Adrenal gland (tissue), 12 donors: ENCODE data around the gene ZNF302. TPM values are rescaled to one million over a fixed set of nuclear protein-coding genes. Genes with fewer than 3 reads are reported as not detected.

ENCODE experiments used
- DNase-seq, 7 donors: peaks; one replicate each; pipeline ENCODE4 v3.0.0-alpha.2; 2019 to 2020
- H3K27ac ChIP-seq, 5 donors: fragments of 200-600 bp; sonication (generic) in 4 of 5; 1 replicate in 3 of 5; 2 replicates in 2 of 5; pipeline versions ENCODE4 v1.5.1 to v1.8.0; 2016 to 2020; ENCODE audit warnings: mild to moderate bottlenecking in 1 of 5
- H3K27me3 ChIP-seq: fragments of 200-600 bp; 2 replicates; pipeline ENCODE4 v1.8.0; 2021
- H3K36me3 ChIP-seq, 2 donors: fragments of 200-600 bp; replicated peaks in 1 of 2; 1 replicate in 1 of 2; 2 replicates in 1 of 2; pipeline versions ENCODE4 v1.5.1 to v1.8.0; 2018 to 2022
- H3K4me1 ChIP-seq, 2 donors: fragments of 200-600 bp; replicated peaks in 1 of 2; 1 replicate in 1 of 2; 2 replicates in 1 of 2; pipeline versions ENCODE4 v1.5.1 to v1.8.0; 2018 to 2021
- H3K4me3 ChIP-seq, 4 donors: fragments of 200-600 bp; sonication (generic) in 3 of 4; one replicate each; pipeline ENCODE4 v1.5.1; 2016 to 2018
- H3K9me3 ChIP-seq, 3 donors: fragments of 200-600 bp; sonication (generic) in 1 of 3; replicated peaks in 1 of 3; 1 replicate in 2 of 3; 2 replicates in 1 of 3; pipeline versions ENCODE4 v1.5.1 to v1.8.0; 2016 to 2021
- POLR2A ChIP-seq, 2 donors: fragments of 450-650 bp; IDR thresholded peaks; one replicate each; pipeline ENCODE4 v1.6.1; 2017; ENCODE audit warnings: antibody characterized with exemption in 2 of 2, mild to moderate bottlenecking in 2 of 2, moderate library complexity in 1 of 2
- WGBS, 4 donors: extraction: QIAGEN DNeasy Blood & Tissue Kit in 2 of 4; methylation state at CpG; one replicate each; pipeline versions ENCODE4 v1.1.5 to v1.1.7; 2013 to 2017; 5-methylcytosine and 5-hydroxymethylcytosine counted together
- intact Hi-C, 2 donors: fragments of 100-400 bp; cut with DNase I; formaldehyde crosslinking; loops; one replicate each; pipeline versions ENCODE4 v1.14.1 to v1.15.0; 2022 to 2023
- polyA plus RNA-seq, 3 donors: library from polyadenylated mRNA; stranded (reverse); fragments of 200-250 nt in 2 of 3; fragments of 350-450 nt in 1 of 3; fragmentation: Illumina TruSeq in 1 of 3; extraction: RNeasy Lipid Tissue Mini Kit (QIAGEN cat#74804) in 1 of 3; gene quantifications; one replicate each; pipeline ENCODE4 v1.2.3, GENCODE V29; 2013 to 2014
- total RNA-seq, 9 donors: library from RNA; depleted of rRNA in 4 of 9; stranded (reverse); fragments of >200 nt in 4 of 9; fragments of 120-200 nt in 1 of 9; fragmentation: NEBNext Ultra II Directional in 1 of 9; extraction: Animal tissue kit (Norgen Biotek cat#: 25700) in 1 of 9; gene quantifications; one replicate each; pipeline versions ENCODE4 v1.1.0 to v1.2.4, GENCODE V29; 2013 to 2023
- TF ChIP-seq, protein P1 (sequence below), 6 experiments: fragments of 450-650 bp in 4 of 6; fragments of 200-600 bp in 2 of 6; sonication (generic) in 1 of 6; IDR thresholded peaks; 1 replicate in 5 of 6; 2 replicates in 1 of 6; pipeline versions ENCODE4 v1.5.1 to v1.8.0; 2016 to 2021; ENCODE audit warnings: antibody characterized with exemption in 6 of 6, mild to moderate bottlenecking in 2 of 6, moderate library complexity in 1 of 6
- donor health status: healthy with polysubstance abuse.
- donor health status: Bipolar disorder and iron deficiency.
- donor health status: DM: yes; HTN: yes; CAD: no.
- donor health status: DM: no; HTN: no; CAD: no.
- donor health status: DM: no; HTN: no; CAD: no.
- donor health status: DM: yes; HTN: yes; CAD: no.

Gene ZNF302
- total and polyA plus RNA-seq, 12 donors: 12.7 to 67.3 (median 32.9) TPM

GRCh38 chr19:34725400-34725799 lies 47.9 kb downstream of the ZNF302 start:
- intact Hi-C loops: no loop called here
- H3K27ac ChIP-seq: no peak overlapping the region
- WGBS, 4 donors: 28 to 49% (median 31%) methylated on average over 6 of the region's 6 CpGs
- DNase-seq: no peak
- H3K27me3 ChIP-seq: no peaks in the 10 kb centered on the region
- H3K36me3 ChIP-seq: no peaks in the 10 kb centered on the region
- no peaks in the 10 kb centered on the region for H3K4me1 ChIP-seq
- H3K9me3 ChIP-seq: no peaks in the 10 kb centered on the region
- TF ChIP-seq POLR2A (IDR thresholded peaks at IDR 0.05): no peak
- TF ChIP-seq, protein P1, sequence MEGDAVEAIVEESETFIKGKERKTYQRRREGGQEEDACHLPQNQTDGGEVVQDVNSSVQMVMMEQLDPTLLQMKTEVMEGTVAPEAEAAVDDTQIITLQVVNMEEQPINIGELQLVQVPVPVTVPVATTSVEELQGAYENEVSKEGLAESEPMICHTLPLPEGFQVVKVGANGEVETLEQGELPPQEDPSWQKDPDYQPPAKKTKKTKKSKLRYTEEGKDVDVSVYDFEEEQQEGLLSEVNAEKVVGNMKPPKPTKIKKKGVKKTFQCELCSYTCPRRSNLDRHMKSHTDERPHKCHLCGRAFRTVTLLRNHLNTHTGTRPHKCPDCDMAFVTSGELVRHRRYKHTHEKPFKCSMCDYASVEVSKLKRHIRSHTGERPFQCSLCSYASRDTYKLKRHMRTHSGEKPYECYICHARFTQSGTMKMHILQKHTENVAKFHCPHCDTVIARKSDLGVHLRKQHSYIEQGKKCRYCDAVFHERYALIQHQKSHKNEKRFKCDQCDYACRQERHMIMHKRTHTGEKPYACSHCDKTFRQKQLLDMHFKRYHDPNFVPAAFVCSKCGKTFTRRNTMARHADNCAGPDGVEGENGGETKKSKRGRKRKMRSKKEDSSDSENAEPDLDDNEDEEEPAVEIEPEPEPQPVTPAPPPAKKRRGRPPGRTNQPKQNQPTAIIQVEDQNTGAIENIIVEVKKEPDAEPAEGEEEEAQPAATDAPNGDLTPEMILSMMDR (IDR thresholded peaks at IDR 0.05): no peak
- no peak overlapping the region for H3K4me3 ChIP-seq

DNA sequence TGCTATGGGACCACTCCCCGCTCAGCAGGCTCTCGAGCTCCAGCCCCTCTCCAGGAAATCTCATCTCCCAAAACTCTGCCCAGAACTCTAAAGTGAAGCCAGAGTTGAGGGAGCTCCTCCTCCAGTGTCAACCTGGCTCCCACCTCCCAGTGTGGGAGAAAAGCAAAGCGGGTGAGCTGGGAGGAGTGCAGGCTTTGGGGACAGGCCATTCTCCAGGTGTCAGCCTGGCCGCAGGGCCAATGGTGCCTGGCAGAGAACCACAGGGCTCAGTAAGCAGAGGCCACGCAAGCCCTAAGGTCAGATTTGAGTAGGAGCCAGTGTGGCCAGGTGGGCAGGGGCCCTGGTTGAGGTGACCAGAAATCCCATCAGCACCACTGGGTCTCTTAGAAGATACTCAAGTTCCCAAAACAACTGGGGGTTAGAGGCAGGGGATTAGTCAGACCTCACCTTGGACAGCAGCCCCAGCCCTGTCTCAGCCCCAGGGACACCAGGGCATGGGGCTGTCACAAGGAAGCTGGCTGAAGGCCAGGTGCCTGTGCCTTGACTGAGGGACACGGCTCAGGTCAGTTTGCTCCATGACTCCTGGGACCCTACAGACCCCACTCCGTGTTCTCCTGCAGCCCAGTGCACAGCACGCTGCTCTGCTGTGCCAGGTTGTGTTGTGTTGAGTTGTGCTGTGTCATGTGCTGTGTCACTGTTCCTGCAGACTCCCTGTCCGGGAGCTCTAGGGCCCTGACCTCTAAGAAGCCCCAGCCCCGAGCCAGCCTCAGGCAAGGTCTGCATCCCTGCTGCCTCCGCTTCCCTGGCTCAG lies 53.7 kb downstream of the ZNF302 start:
- WGBS, 4 donors: 85 to 86% (median 86%) methylated on average over 4 to 11 of the region's 11 CpGs
- H3K4me1 ChIP-seq: peaks cover 8 to 14% of the 10 kb centered on the region in 2 donors
- H3K4me3 ChIP-seq: no peak overlapping the region
- DNase-seq: no peak
- no peaks in the 10 kb centered on the region for H3K36me3 ChIP-seq
- no peak overlapping the region for H3K27ac ChIP-seq
- intact Hi-C loops: no loop called here
- H3K27me3 ChIP-seq: no peaks in the 10 kb centered on the region
- peaks cover 0 to 12% (median 0%) of the 10 kb centered on the region in 3 donors for H3K9me3 ChIP-seq
- TF ChIP-seq, protein P1 (IDR thresholded peaks at IDR 0.05): no peak
- TF ChIP-seq POLR2A (IDR thresholded peaks at IDR 0.05): no peak

- H3K4me3 ChIP-seq: no peak overlapping the region
- WGBS, 4 donors: 85 to 96% (median 93%) methylated on average over 4 to 7 of the region's 7 CpGs; no CpG with 5 or more reads in 1 of the 4 donors
- intact Hi-C loops: no loop called here
- H3K27ac ChIP-seq: no peak overlapping the region
- H3K4me1 ChIP-seq: peaks cover 8 to 14% of the 10 kb centered on the region in 2 donors
- peaks cover 0 to 15% (median 0%) of the 10 kb centered on the region in 3 donors for H3K9me3 ChIP-seq
- H3K36me3 ChIP-seq: no peaks in the 10 kb centered on the region
- H3K27me3 ChIP-seq: no peaks in the 10 kb centered on the region
- TF ChIP-seq, protein P1 (IDR thresholded peaks at IDR 0.05): no peak
- TF ChIP-seq POLR2A (IDR thresholded peaks at IDR 0.05): no peak
- DNase-seq: no peak
Measured at GRCh38 chr19:34731964-34732363, 54.5 kb downstream of the ZNF302 start.

DNA sequence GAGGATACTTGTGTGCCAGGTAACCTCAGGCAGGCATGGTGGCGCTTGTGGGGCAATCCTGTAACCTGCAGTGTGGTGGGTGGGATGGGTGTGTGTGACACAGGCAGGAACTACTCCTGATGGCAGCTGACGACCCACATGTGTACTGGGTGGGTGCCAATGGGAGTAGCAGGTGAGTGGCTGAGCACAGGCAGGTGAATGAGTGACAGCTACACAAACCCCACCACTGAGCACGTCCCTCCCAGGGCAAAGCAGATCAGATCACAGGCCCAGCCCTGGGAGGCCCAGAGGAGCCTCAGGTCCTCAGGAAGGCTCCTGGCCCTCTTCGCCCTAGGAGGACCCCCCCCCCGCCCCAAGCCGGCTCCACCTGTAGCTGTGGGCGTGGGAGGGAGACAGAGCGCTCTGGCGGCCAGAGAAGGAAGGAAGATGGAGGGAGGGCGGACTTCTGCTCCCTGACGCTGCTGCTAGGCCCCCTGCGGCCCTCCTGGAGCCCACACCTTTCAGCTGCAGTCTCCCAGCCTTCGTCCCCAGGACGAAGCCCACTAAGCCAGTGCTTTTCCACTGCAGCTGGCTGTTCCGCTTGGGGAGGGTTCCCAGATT lies 55.2 kb downstream of the ZNF302 start:
- DNase-seq: peak in 2 of 7 donors; percentile 20 to 31
- H3K9me3 ChIP-seq: peaks cover 0 to 15% (median 2%) of the 10 kb centered on the region in 3 donors
- 57 to 65% (median 60%) methylated on average over 6 to 15 of the region's 15 CpGs for WGBS, 4 donors
- no peaks in the 10 kb centered on the region for H3K27me3 ChIP-seq
- peaks cover 0 to 3% of the 10 kb centered on the region in 2 donors for H3K36me3 ChIP-seq
- H3K27ac ChIP-seq: peak overlapping the region in 1 of 5 donors; percentile 97
- TF ChIP-seq POLR2A (IDR thresholded peaks at IDR 0.05): no peak
- TF ChIP-seq, protein P1 (IDR thresholded peaks at IDR 0.05): no peak
- peak overlapping the region in 2 of 4 donors; percentile 67 to 88 for H3K4me3 ChIP-seq
- intact Hi-C loops: no loop called here
- peaks cover 8 to 14% of the 10 kb centered on the region in 2 donors for H3K4me1 ChIP-seq
